Mesendoderm (in vitro differentiated cells): ENCODE measurements around the gene BMPER. TPM values are rescaled to one million over a fixed set of nuclear protein-coding genes. Genes with fewer than 3 reads are reported as not detected.

Source experiments
- DNase-seq: peaks from one replicate; pipeline ENCODE4 v3.0.0; 2013
- H2AK5ac ChIP-seq: 2 replicates; pipeline ENCODE4 v1.6.1; 2013; ENCODE audit warnings: low read length, inconsistent platforms
- H2BK120ac ChIP-seq: 2 replicates; pipeline ENCODE4 v1.6.1; 2013; ENCODE audit warnings: low read depth, mild to moderate bottlenecking, low read length, moderate library complexity, mixed read lengths
- H2BK15ac ChIP-seq: replicated peaks from 2 replicates; pipeline ENCODE4 v1.6.1; 2013; ENCODE audit warnings: low read depth, mild to moderate bottlenecking, moderate library complexity
- H2BK5ac ChIP-seq: 2 replicates; pipeline ENCODE4 v1.6.1; 2013; ENCODE audit warnings: low read length, inconsistent platforms
- H3K18ac ChIP-seq: 2 replicates; pipeline ENCODE4 v1.6.1; 2013; ENCODE audit warnings: mild to moderate bottlenecking, low read length, mixed read lengths
- H3K23ac ChIP-seq: one replicate; pipeline ENCODE4 v1.6.1; 2013; ENCODE audit warnings: low read length
- H3K27ac ChIP-seq: 2 replicates; pipeline ENCODE4 v1.5.1; 2013; ENCODE audit warnings: low read depth, mild to moderate bottlenecking, inconsistent platforms, low read length, moderate library complexity
- H3K27me3 ChIP-seq: 2 replicates; pipeline ENCODE4 v1.6.1; 2013; ENCODE audit warnings: low read length, control low read depth, mild to moderate bottlenecking, inconsistent platforms; ENCODE audit not compliant: insufficient read depth, poor library complexity
- H3K36me3 ChIP-seq: 2 replicates; pipeline ENCODE4 v1.6.1; 2013; ENCODE audit warnings: low read length, inconsistent platforms; ENCODE audit not compliant: control insufficient read depth, insufficient read depth
- H3K4ac ChIP-seq: one replicate; pipeline ENCODE4 v1.6.1; 2013; ENCODE audit warnings: low read depth, mild to moderate bottlenecking, low read length, moderate library complexity
- H3K4me1 ChIP-seq: 2 replicates; pipeline ENCODE4 v1.6.1; 2013; ENCODE audit warnings: low read depth, low read length, inconsistent platforms; ENCODE audit not compliant: control insufficient read depth
- H3K4me2 ChIP-seq: 2 replicates; pipeline ENCODE4 v1.6.1; 2013; ENCODE audit warnings: low read length
- H3K4me3 ChIP-seq: 2 replicates; pipeline ENCODE4 v1.5.1; 2013; ENCODE audit warnings: mild to moderate bottlenecking, low read length
- H3K56ac ChIP-seq: one replicate; pipeline ENCODE4 v1.6.1; 2013; ENCODE audit warnings: low read length
- H3K79me1 ChIP-seq: 2 replicates; pipeline ENCODE4 v1.6.1; 2013; ENCODE audit warnings: low read length, inconsistent platforms
- H3K79me2 ChIP-seq: 2 replicates; pipeline ENCODE4 v1.6.1; 2013; ENCODE audit warnings: mild to moderate bottlenecking, low read length; ENCODE audit not compliant: control insufficient read depth, insufficient read depth
- H3K9ac ChIP-seq: 2 replicates; pipeline ENCODE4 v1.6.1; 2013; ENCODE audit warnings: low read length, inconsistent platforms
- H4K5ac ChIP-seq: one replicate; pipeline ENCODE4 v1.6.1; 2013; ENCODE audit warnings: low read length
- H4K8ac ChIP-seq: one replicate; pipeline ENCODE4 v1.6.1; 2013; ENCODE audit warnings: low read depth, mild to moderate bottlenecking, control low read depth, low read length, moderate library complexity
- WGBS: extraction: QIAGEN DNeasy Blood & Tissue Kit; methylation state at CpG from one replicate; pipeline ENCODE4 v1.1.7; 2013; ENCODE audit warnings: low lambda C conversion rate, missing lambda C conversion rate; ENCODE audit not compliant: insufficient coverage; ENCODE audit errors: extremely low coverage; 5-methylcytosine and 5-hydroxymethylcytosine counted together
- polyA plus RNA-seq, 2 experiments: library from polyadenylated mRNA; stranded (reverse); fragments of 200-250 nt; gene quantifications; one replicate each; pipeline ENCODE4 v1.2.3, GENCODE V29; 2013

The BMPER gene
- polyA plus RNA-seq (2013, experiment 1 of 2): 0.52 TPM
- 0.64 TPM for polyA plus RNA-seq (2013, experiment 2 of 2)

GRCh38 chr7:33905389-33906032 lies at the start of gene BMPER:
Gene BMPER, plus strand, starts transcription at chr7:33905539. Its CDS starts 75 bp downstream, at chr7:33905614.
- peak within 1 kb of the TSS; percentile 39 for H3K23ac ChIP-seq
- no peaks in the 10 kb centered on the region for H3K79me2 ChIP-seq
- peak within 1 kb of the TSS; percentile 87 for H2BK5ac ChIP-seq
- H3K79me1 ChIP-seq: no peaks in the 10 kb centered on the region
- H2BK15ac ChIP-seq: no peak within 1 kb of the TSS
- WGBS: no CpG with 5 or more reads among the region's 47 CpGs
- peak within 1 kb of the TSS; percentile 46 for H3K4me3 ChIP-seq
- H3K4me2 ChIP-seq: peak within 1 kb of the TSS; percentile 85
- no peaks in the 10 kb centered on the region for H3K36me3 ChIP-seq
- H3K27me3 ChIP-seq: no peaks in the 10 kb centered on the region
- peak within 1 kb of the TSS; percentile 95 for H3K4ac ChIP-seq
- peaks cover 2% of the 10 kb centered on the region for H3K4me1 ChIP-seq
- H3K56ac ChIP-seq: peak within 1 kb of the TSS; percentile 98
- no peak within 1 kb of the TSS for H4K5ac ChIP-seq
- no peak within 1 kb of the TSS for H2AK5ac ChIP-seq
- peak; percentile 90 for DNase-seq
- H2BK120ac ChIP-seq: peak within 1 kb of the TSS; percentile 46
- H4K8ac ChIP-seq: no peak within 1 kb of the TSS
- peak within 1 kb of the TSS; percentile 89 for H3K9ac ChIP-seq
- peak within 1 kb of the TSS; percentile 94 for H3K18ac ChIP-seq
- peak within 1 kb of the TSS; percentile 63 for H3K27ac ChIP-seq

GRCh38 chr7:33861947-33862346 lies 43.4 kb upstream of the BMPER start:
- H3K79me1 ChIP-seq: no peaks in the 10 kb centered on the region
- H2AK5ac ChIP-seq: no peak overlapping the region
- H3K18ac ChIP-seq: no peak overlapping the region
- H3K4me1 ChIP-seq: no peaks in the 10 kb centered on the region
- no peak overlapping the region for H4K5ac ChIP-seq
- no peak overlapping the region for H3K4ac ChIP-seq
- no peak overlapping the region for H3K4me2 ChIP-seq
- H4K8ac ChIP-seq: no peak overlapping the region
- H2BK15ac ChIP-seq: no peak overlapping the region
- no peak overlapping the region for H3K27ac ChIP-seq
- H3K56ac ChIP-seq: no peak overlapping the region
- H3K36me3 ChIP-seq: no peaks in the 10 kb centered on the region
- no peak overlapping the region for H2BK120ac ChIP-seq
- no peak overlapping the region for H3K23ac ChIP-seq
- no peak overlapping the region for H3K9ac ChIP-seq
- H3K4me3 ChIP-seq: no peak overlapping the region
- H3K27me3 ChIP-seq: no peaks in the 10 kb centered on the region
- no peak for DNase-seq
- no peaks in the 10 kb centered on the region for H3K79me2 ChIP-seq
- H2BK5ac ChIP-seq: no peak overlapping the region

DNA sequence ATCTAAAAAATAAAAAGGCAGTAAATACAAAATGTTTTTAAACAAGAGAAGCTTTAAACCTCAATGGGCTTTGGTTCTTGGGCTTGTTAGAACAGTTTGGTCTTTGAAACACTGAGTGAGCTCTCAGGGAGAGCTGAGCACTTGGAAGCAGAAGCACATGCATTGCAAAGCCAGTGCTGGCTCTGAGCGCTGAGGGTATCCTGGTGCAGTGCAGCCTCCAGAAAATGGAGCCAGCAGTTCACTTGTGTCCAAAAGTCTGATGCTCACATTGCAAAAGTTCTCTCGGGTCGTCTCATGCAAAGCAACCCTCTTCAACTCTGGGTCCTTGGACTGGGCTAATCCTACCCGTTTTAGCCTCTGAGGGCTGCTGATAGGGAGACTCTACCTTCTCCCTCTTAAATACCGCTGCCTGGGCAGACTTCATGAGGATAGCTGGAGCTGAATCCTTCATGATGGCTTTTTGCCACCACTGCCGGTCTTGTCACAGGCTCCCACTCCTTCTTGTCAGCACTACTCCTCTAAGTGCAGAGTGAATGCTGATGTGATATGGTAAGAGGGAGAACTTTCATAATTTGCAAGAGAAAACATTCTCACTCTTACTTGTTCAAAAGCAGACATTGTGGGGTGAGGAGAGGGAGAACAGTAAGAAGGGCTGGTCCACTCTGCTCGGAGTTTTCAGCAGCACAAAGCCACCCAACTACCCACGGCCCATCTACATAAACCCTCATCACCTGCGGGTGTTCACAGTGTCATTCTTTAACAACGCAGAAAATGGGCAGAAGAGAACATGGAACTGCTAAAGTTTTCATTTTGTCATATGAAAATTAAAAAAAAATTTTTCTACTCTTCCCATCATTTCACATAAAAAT lies 42.2 kb upstream of the BMPER start:
- no peaks in the 10 kb centered on the region for H3K79me1 ChIP-seq
- no peaks in the 10 kb centered on the region for H3K79me2 ChIP-seq
- no peak overlapping the region for H4K5ac ChIP-seq
- H3K27me3 ChIP-seq: no peaks in the 10 kb centered on the region
- H2AK5ac ChIP-seq: no peak overlapping the region
- no peak overlapping the region for H2BK120ac ChIP-seq
- H3K9ac ChIP-seq: no peak overlapping the region
- WGBS: no CpG with 5 or more reads among the region's 10 CpGs
- H3K27ac ChIP-seq: no peak overlapping the region
- no peak for DNase-seq
- H3K18ac ChIP-seq: no peak overlapping the region
- no peak overlapping the region for H3K23ac ChIP-seq
- no peak overlapping the region for H2BK5ac ChIP-seq
- no peaks in the 10 kb centered on the region for H3K36me3 ChIP-seq
- H2BK15ac ChIP-seq: no peak overlapping the region
- no peak overlapping the region for H3K4ac ChIP-seq
- no peak overlapping the region for H3K4me2 ChIP-seq
- H3K4me1 ChIP-seq: no peaks in the 10 kb centered on the region
- H3K56ac ChIP-seq: no peak overlapping the region
- no peak overlapping the region for H4K8ac ChIP-seq
- no peak overlapping the region for H3K4me3 ChIP-seq

DNA sequence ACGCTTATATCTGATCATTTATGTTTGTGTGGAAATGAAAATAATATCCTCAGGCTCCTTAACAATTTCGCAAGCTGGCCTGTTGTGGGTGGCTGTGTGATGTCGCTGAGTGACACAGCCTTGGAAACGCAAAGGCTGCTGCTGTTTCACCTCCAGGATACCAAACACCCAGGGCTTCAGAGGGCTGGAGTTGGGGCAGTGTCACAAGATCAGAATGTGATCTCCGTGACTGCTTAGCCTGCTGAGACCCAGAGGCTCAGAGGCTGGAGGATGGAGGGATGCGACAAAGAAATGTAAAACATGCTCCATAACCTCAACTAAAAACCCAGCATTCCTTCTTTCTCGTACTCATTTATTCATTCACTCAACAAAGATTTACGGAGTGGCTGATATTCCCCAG lies 37.2 kb upstream of the BMPER start:
- no peak overlapping the region for H2BK15ac ChIP-seq
- no peak overlapping the region for H3K23ac ChIP-seq
- H3K4ac ChIP-seq: no peak overlapping the region
- H3K36me3 ChIP-seq: no peaks in the 10 kb centered on the region
- no peak overlapping the region for H3K4me2 ChIP-seq
- no peak overlapping the region for H3K18ac ChIP-seq
- no peaks in the 10 kb centered on the region for H3K27me3 ChIP-seq
- H3K79me2 ChIP-seq: no peaks in the 10 kb centered on the region
- no peak overlapping the region for H2BK5ac ChIP-seq
- no peak overlapping the region for H3K27ac ChIP-seq
- no CpG with 5 or more reads among the region's 8 CpGs for WGBS
- no peak overlapping the region for H3K56ac ChIP-seq
- no peak overlapping the region for H4K5ac ChIP-seq
- no peaks in the 10 kb centered on the region for H3K79me1 ChIP-seq
- H3K4me1 ChIP-seq: peaks cover 4% of the 10 kb centered on the region
- no peak overlapping the region for H2BK120ac ChIP-seq
- no peak overlapping the region for H4K8ac ChIP-seq
- peak; percentile 56 for DNase-seq
- H3K9ac ChIP-seq: no peak overlapping the region
- H2AK5ac ChIP-seq: no peak overlapping the region
- H3K4me3 ChIP-seq: no peak overlapping the region

DNA sequence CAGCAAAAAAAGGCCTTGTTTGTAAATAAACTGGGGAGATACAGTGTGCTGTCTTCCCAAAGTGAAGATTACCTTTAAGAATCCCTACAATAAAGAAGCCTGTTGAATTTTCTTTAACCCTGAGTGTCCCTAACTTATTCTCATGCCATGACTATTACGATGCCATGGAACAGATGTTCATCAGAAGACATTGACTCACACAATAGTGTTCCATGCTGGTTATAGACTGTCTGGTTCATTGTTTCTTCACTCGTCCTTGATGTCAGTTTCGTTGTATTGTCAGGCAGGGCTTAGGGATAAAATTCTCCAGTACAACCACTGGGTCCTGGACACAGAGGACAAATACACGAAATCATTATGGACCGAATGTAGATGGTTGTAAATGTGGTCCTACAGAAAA lies 36.2 kb upstream of the BMPER start:
- no peaks in the 10 kb centered on the region for H3K79me1 ChIP-seq
- H3K27me3 ChIP-seq: no peaks in the 10 kb centered on the region
- no peak overlapping the region for H3K18ac ChIP-seq
- no peak overlapping the region for H2BK120ac ChIP-seq
- H3K23ac ChIP-seq: no peak overlapping the region
- no peak overlapping the region for H2BK15ac ChIP-seq
- no peak overlapping the region for H4K8ac ChIP-seq
- peaks cover 8% of the 10 kb centered on the region for H3K4me1 ChIP-seq
- H3K4me3 ChIP-seq: no peak overlapping the region
- no peak overlapping the region for H4K5ac ChIP-seq
- no peak overlapping the region for H2BK5ac ChIP-seq
- DNase-seq: no peak
- no CpG with 5 or more reads among the region's 5 CpGs for WGBS
- H3K36me3 ChIP-seq: no peaks in the 10 kb centered on the region
- no peak overlapping the region for H3K4me2 ChIP-seq
- no peak overlapping the region for H3K56ac ChIP-seq
- no peak overlapping the region for H3K9ac ChIP-seq
- no peak overlapping the region for H3K27ac ChIP-seq
- no peaks in the 10 kb centered on the region for H3K79me2 ChIP-seq
- H2AK5ac ChIP-seq: no peak overlapping the region
- H3K4ac ChIP-seq: no peak overlapping the region
